Activated CD8-positive, alpha-beta T cell treated with anti-CD3 and anti-CD28 coated beads for 36 hours (primary cell): ENCODE results near the gene MEF2A. TPM values are rescaled to one million over a fixed set of nuclear protein-coding genes. Genes with fewer than 3 reads are reported as not detected.

Experiments used
- ATAC-seq: fragments of 200-7000 bp; cut with Tn5 transposase; one replicate; pipeline ENCODE4 v1.10.0; 2021; ENCODE audit warnings: mild to moderate bottlenecking, moderate library complexity
- CTCF ChIA-PET: fragments of 350-600 bp; sonication (Branson Sonifier 250); formaldehyde crosslinking; loops from one replicate; lab custom pipeline; 2021; ENCODE audit warnings: antibody characterized with exemption; lab: Charles Lee
- POLR2A ChIA-PET: fragments of 350-600 bp; sonication (Branson Sonifier 250); formaldehyde crosslinking; loops from one replicate; lab custom pipeline; 2021; ENCODE audit warnings: antibody characterized with exemption; lab: Charles Lee
- DNase-seq: peaks from one replicate; pipeline ENCODE4 v3.0.0-alpha.2; 2020
- H3K27ac Mint-ChIP-seq: one replicate; pipeline ENCODE4 v1.8.0; 2021; ENCODE audit warnings: mild to moderate bottlenecking, mixed read lengths
- H3K27me3 Mint-ChIP-seq: one replicate; pipeline ENCODE4 v1.8.0; 2021; ENCODE audit warnings: mixed read lengths
- H3K36me3 Mint-ChIP-seq: one replicate; pipeline ENCODE4 v1.8.0; 2021; ENCODE audit warnings: low read depth, mixed read lengths
- H3K4me1 Mint-ChIP-seq: one replicate; pipeline ENCODE4 v1.8.0; 2021; ENCODE audit warnings: low read depth, mixed read lengths
- H3K4me3 Mint-ChIP-seq: one replicate; pipeline ENCODE4 v1.8.0; 2021; ENCODE audit warnings: mild to moderate bottlenecking, moderate library complexity, mixed read lengths
- H3K9me3 Mint-ChIP-seq: one replicate; pipeline ENCODE4 v1.8.0; 2021; ENCODE audit warnings: mixed read lengths
- intact Hi-C: fragments of 100-400 bp; cut with micrococcal nuclease; formaldehyde crosslinking; loops from one replicate; pipeline ENCODE4 v1.10.0; 2022
- total RNA-seq, 2 experiments: library from RNA; stranded (reverse); gene quantifications; one replicate each; pipeline ENCODE4 v1.2.3, GENCODE V29; 2021
- TF ChIP-seq, protein P1 (sequence below): fragments of 200-600 bp; IDR thresholded peaks from one replicate; pipeline ENCODE4 v1.8.0; 2022; ENCODE audit warnings: antibody characterized with exemption, mild to moderate bottlenecking

MEF2A gene
- total RNA-seq, 2 experiments from 2014 or later = 16.4 to 17.6 TPM

- TF ChIP-seq, protein P1, sequence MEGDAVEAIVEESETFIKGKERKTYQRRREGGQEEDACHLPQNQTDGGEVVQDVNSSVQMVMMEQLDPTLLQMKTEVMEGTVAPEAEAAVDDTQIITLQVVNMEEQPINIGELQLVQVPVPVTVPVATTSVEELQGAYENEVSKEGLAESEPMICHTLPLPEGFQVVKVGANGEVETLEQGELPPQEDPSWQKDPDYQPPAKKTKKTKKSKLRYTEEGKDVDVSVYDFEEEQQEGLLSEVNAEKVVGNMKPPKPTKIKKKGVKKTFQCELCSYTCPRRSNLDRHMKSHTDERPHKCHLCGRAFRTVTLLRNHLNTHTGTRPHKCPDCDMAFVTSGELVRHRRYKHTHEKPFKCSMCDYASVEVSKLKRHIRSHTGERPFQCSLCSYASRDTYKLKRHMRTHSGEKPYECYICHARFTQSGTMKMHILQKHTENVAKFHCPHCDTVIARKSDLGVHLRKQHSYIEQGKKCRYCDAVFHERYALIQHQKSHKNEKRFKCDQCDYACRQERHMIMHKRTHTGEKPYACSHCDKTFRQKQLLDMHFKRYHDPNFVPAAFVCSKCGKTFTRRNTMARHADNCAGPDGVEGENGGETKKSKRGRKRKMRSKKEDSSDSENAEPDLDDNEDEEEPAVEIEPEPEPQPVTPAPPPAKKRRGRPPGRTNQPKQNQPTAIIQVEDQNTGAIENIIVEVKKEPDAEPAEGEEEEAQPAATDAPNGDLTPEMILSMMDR = no peak
- no peaks in the 10 kb centered on the region for H3K9me3 Mint-ChIP-seq
- DNase-seq (no peak), ATAC-seq (no peak)
- no peaks in the 10 kb centered on the region for H3K36me3 Mint-ChIP-seq
- intact Hi-C loops = no loop called here
- H3K4me1 Mint-ChIP-seq = peaks cover 12% of the 10 kb centered on the region
- no peak overlapping the region for H3K4me3 Mint-ChIP-seq
- no peaks in the 10 kb centered on the region for H3K27me3 Mint-ChIP-seq
- H3K27ac Mint-ChIP-seq = no peak overlapping the region
- ChIA-PET POLR2A (interaction anchor here (1.3 kb wide), 1 partner anchor 10 kb away, joined by 3 read pairs; no protein-coding TSS in a partner anchor), CTCF (interaction anchor here (1.1 to 2.0 kb wide), 2 partner anchors 20 to 33 kb away, joined by 3 to 14 read pairs; no protein-coding TSS in a partner anchor)
These were observed 170.9 kb downstream of the MEF2A start for GRCh38 chr15:99736702-99737101.

GRCh38 chr15:99738021-99738847 lies 172.4 kb downstream of the MEF2A start:
- CTCF ChIA-PET = interaction anchor here (0.9 to 1.6 kb wide), 2 partner anchors 18 to 34 kb away, joined by 5 to 6 read pairs; no protein-coding TSS in a partner anchor
- ATAC-seq (no peak), DNase-seq (no peak)
- TF ChIP-seq, protein P1 = no peak
- Mint-ChIP-seq H3K9me3 (no peaks in the 10 kb centered on the region), H3K36me3 (no peaks in the 10 kb centered on the region), H3K4me1 (peaks cover 6% of the 10 kb centered on the region), H3K27me3 (no peaks in the 10 kb centered on the region), H3K4me3 (no peak overlapping the region), H3K27ac (no peak overlapping the region)
- POLR2A ChIA-PET = interaction anchor here (1.0 kb wide), 1 partner anchor 17 kb away, joined by 4 read pairs; no protein-coding TSS in a partner anchor
- intact Hi-C loops = no loop called here

GRCh38 chr15:99741835-99742234 lies 176.1 kb downstream of the MEF2A start:
- TF ChIP-seq, protein P1 = no peak

DNA sequence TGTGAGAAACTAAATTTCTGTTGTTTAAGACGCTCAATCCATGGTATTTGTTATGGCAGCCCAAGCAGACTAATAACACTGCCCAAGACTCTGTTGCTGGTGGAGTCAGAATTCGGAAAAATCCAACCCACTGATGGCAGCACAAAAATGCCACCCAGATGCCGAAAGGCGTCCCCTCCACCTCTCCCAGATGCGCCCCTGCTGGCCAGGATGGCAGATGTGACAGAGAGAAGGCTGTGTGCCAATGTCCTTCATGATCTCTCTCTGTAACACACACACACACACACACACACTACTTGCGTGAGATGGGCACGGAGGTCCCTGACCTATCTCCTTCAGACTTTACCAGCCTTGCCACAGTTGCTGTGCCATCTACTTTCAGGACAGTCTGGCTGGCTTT lies 178.4 kb downstream of the MEF2A start:
- ATAC-seq (no peak), DNase-seq (no peak)
- Mint-ChIP-seq H3K9me3 (no peaks in the 10 kb centered on the region), H3K4me1 (no peaks in the 10 kb centered on the region), H3K4me3 (no peak overlapping the region), H3K27ac (no peak overlapping the region), H3K27me3 (peaks cover 2% of the 10 kb centered on the region), H3K36me3 (no peaks in the 10 kb centered on the region)
- ChIA-PET POLR2A (no interaction called here), CTCF (interaction anchor here (1.1 kb wide), 1 partner anchor 40 kb away, joined by 4 read pairs; no protein-coding TSS in a partner anchor)
- TF ChIP-seq, protein P1 = no peak
- intact Hi-C loops = no loop called here

More at GRCh38 chr15:99741835-99742234, 176.1 kb downstream of the MEF2A start:
- Mint-ChIP-seq H3K4me1 (no peaks in the 10 kb centered on the region), H3K4me3 (no peak overlapping the region), H3K27me3 (peaks cover 2% of the 10 kb centered on the region), H3K27ac (no peak overlapping the region), H3K36me3 (no peaks in the 10 kb centered on the region), H3K9me3 (no peaks in the 10 kb centered on the region)
- intact Hi-C loops = no loop called here
- ChIA-PET CTCF (interaction anchor here (1.0 to 1.2 kb wide), 2 partner anchors 13 to 14 kb away, joined by 4 read pairs; no protein-coding TSS in a partner anchor), POLR2A (no interaction called here)
- DNase-seq (no peak), ATAC-seq (no peak)
